ENCODE measurements around the gene FGGY. TPM values are rescaled to one million over a fixed set of nuclear protein-coding genes. Genes with fewer than 3 reads are reported as not detected.

FGGY gene
- total and polyA plus RNA-seq, 11 donors, result 7.2 to 42.9 (median 32.0) TPM

DNA sequence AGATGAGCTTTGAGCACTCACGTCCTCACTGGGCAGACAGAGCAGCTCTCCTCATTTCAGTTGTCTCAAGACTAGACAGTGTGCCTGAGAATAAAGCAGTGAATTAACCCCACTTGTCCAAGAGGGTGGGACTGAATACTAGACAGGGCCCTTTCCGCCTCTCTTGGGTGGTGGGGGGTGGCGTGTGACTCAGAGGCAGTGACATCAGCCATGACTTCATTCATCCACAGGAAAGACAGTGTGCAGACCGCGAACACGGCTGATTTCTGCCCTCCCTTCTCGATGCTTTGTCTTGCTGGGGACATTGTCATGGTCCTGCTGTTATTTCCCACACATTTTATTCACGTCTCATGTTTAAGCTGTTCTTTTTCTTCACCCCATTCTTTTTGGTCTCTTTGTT lies 64.9 kb downstream of the FGGY start:
- no peaks in the 10 kb centered on the region for H3K27me3 ChIP-seq
- intact Hi-C loops (cut with DNase I), result no loop called here
- H3K4me1 ChIP-seq, result peaks cover 0 to 14% (median 0%) of the 10 kb centered on the region in 12 donors
- TF ChIP-seq, protein P1, sequence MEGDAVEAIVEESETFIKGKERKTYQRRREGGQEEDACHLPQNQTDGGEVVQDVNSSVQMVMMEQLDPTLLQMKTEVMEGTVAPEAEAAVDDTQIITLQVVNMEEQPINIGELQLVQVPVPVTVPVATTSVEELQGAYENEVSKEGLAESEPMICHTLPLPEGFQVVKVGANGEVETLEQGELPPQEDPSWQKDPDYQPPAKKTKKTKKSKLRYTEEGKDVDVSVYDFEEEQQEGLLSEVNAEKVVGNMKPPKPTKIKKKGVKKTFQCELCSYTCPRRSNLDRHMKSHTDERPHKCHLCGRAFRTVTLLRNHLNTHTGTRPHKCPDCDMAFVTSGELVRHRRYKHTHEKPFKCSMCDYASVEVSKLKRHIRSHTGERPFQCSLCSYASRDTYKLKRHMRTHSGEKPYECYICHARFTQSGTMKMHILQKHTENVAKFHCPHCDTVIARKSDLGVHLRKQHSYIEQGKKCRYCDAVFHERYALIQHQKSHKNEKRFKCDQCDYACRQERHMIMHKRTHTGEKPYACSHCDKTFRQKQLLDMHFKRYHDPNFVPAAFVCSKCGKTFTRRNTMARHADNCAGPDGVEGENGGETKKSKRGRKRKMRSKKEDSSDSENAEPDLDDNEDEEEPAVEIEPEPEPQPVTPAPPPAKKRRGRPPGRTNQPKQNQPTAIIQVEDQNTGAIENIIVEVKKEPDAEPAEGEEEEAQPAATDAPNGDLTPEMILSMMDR (IDR thresholded peaks at IDR 0.05), result no peak
- TF ChIP-seq POLR2A (IDR thresholded peaks at IDR 0.05), result no peak
- H3K4me3 ChIP-seq, result no peak overlapping the region
- peak; percentile 30 to 50 (median 45) for DNase-seq
- H3K36me3 ChIP-seq, result no peaks in the 10 kb centered on the region
- 81 to 89% (median 84%) methylated on average over 8 of the region's 8 CpGs for WGBS, 4 donors
- peak in 3 of 4 donors; percentile 63 to 90 (median 87) for ATAC-seq
- H3K27ac ChIP-seq, result peak overlapping the region in 2 of 12 donors; percentile 23 to 30
- no peaks in the 10 kb centered on the region for H3K9me3 ChIP-seq

DNA sequence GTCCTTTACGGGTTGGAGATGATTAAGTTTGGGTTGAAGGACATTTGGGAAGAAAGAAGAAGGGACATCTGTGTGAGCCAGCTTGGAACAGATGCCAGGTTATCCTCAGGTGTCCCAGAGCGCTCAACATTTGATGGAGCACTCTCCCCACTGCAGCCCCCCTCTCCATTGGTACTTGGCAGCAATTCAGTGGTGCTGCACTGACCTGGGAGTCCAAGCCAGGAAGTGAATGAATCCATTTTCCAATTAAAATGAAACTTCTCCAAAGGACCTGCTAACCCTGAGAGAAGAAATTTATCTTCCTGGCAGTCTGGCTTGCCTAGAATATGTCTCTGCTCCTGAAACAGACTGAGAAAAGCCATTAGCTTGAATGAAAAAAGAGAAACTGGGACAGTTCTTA lies 67.1 kb downstream of the FGGY start:
- intact Hi-C loops (cut with DNase I), result no loop called here
- H3K27ac ChIP-seq, result no peak overlapping the region

DNA sequence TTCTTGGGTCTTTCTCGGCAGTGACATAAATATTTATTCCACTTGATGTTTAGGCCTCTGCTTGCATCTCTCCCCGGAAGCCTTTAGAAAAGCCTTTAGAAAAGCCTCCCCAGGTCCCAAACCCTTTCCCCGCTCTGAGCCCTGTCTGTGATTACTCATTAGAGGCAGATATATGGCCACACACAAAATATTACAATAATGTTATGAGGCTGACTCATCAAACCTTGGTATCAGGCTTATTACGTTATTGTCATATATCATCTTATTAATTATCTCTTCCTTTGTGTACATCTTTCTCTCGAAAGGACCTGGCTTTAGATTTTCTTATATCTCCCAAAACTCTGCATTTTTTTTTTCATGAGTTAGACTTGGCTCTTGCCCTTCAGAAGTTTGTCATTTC lies 69.5 kb downstream of the FGGY start:
- no peak overlapping the region for H3K4me3 ChIP-seq
- no peak for TF ChIP-seq POLR2A (IDR thresholded peaks at IDR 0.05)
- TF ChIP-seq, protein P1 (IDR thresholded peaks at IDR 0.05), result no peak
- DNase-seq (no peak), ATAC-seq (no peak)
- H3K27me3 ChIP-seq, result no peaks in the 10 kb centered on the region
- peak overlapping the region in 3 of 12 donors; percentile 57 to 66 (median 57) for H3K27ac ChIP-seq
- H3K4me1 ChIP-seq, result peaks cover 0 to 20% (median 2%) of the 10 kb centered on the region in 12 donors
- no peaks in the 10 kb centered on the region for H3K36me3 ChIP-seq
- WGBS, 4 donors, result 92 to 98% (median 97%) methylated on average over 5 of the region's 5 CpGs
- no peaks in the 10 kb centered on the region for H3K9me3 ChIP-seq
- intact Hi-C loops (cut with DNase I), result no loop called here

More for the DNA sequence above, 67.1 kb downstream of the FGGY start:
- DNase-seq (no peak), ATAC-seq (no peak)
- Histone ChIP-seq H3K4me1 (peaks cover 0 to 32% (median 3%) of the 10 kb centered on the region in 12 donors), H3K9me3 (no peaks in the 10 kb centered on the region), H3K4me3 (no peak overlapping the region), H3K36me3 (no peaks in the 10 kb centered on the region), H3K27me3 (no peaks in the 10 kb centered on the region)
- WGBS, 4 donors, result 95 to 100% (median 98%) methylated on average over 2 of the region's 2 CpGs
- TF ChIP-seq POLR2A (IDR thresholded peaks at IDR 0.05), result no peak
- TF ChIP-seq, protein P1 (IDR thresholded peaks at IDR 0.05), result no peak

DNA sequence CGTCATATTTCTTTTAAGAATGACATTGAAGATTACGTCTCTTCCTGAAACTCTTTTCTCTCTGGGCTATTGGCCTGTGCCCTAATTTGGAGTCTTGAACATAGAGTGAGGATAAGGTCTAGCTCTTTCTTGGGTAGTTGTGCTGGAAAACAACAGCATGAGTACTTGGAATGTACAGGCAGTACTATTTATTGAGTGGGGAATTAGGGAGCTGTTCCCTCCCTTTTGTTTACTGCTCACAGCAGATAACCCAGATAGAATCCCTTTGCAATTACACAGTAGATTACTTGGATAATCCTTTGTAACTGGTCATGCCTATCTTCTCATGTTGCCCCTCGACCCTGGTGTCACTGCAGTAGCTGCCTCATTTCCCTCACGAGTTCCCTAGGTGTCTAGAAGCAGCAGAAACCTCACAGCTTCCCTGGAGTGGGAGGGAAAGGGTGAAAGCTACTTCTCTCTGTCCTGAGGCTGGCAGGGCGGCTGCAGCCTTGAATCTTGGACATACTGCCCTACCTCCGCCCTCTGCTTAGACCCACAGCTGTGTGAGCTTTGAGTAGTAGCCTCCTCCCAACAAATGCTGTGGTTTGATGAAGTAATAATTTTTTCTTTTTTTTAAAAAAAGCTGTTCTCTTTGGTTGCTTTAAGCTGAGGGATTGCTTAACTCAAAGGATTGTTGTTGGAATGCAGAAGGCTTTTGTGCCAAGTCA lies 70.6 kb downstream of the FGGY start:
- intact Hi-C loops (cut with DNase I), result no loop called here
- Histone ChIP-seq H3K9me3 (no peaks in the 10 kb centered on the region), H3K4me1 (peaks cover 0 to 20% (median 2%) of the 10 kb centered on the region in 12 donors), H3K4me3 (no peak overlapping the region), H3K27ac (peak overlapping the region in 10 of 12 donors; percentile 15 to 68 (median 54)), H3K27me3 (no peaks in the 10 kb centered on the region), H3K36me3 (no peaks in the 10 kb centered on the region)
- peak; percentile 30 to 80 (median 65) for DNase-seq
- 60 to 73% (median 67%) methylated on average over 6 of the region's 6 CpGs for WGBS, 4 donors
- ATAC-seq, result peak; percentile 85 to 98 (median 96)
- TF ChIP-seq POLR2A (IDR thresholded peaks at IDR 0.05), result no peak
- TF ChIP-seq, protein P1 (IDR thresholded peaks at IDR 0.05), result no peak
